Measurements from ENCODE around the gene PRPF40A.
A peak's percentile ranks its signal among the peaks of the same experiment; 100 is the strongest.
"Not testable (repeated sequence)": the region's sequence is repeated elsewhere in the genome, so short reads cannot be mapped to it uniquely, and the experiment has no call there.

The PRPF40A gene

GRCh38 chr2:152759290-152760072 lies 42.2 kb upstream of the PRPF40A start:
- Histone ChIP-seq H3K4me1 (no peaks in the 10 kb centered on the region), H3K27me3 (no peaks in the 10 kb centered on the region), H3K4me3 (ENCODE audit: low read depth, low read length) (no peak overlapping the region), H3K36me3 (no peaks in the 10 kb centered on the region), H3K9me3 (no peaks in the 10 kb centered on the region)
- TF ChIP-seq CTCF (IDR thresholded peaks at IDR 0.05; ENCODE audit: low read depth, low read length) = no peak
- DNase-seq = no peak

- peak; percentile 15 for TF ChIP-seq CTCF (IDR thresholded peaks at IDR 0.05; ENCODE audit: low read depth, low read length)
- Histone ChIP-seq H3K4me3 (ENCODE audit: low read depth, low read length) (no peak overlapping the region), H3K4me1 (no peaks in the 10 kb centered on the region), H3K27me3 (no peaks in the 10 kb centered on the region), H3K9me3 (no peaks in the 10 kb centered on the region), H3K36me3 (no peaks in the 10 kb centered on the region)
- DNase-seq = peak; percentile 25
These were observed 37.8 kb upstream of the PRPF40A start for GRCh38 chr2:152755029-152755428.

- not testable (repeated sequence) for DNase-seq; H3K4me1 ChIP-seq; H3K27me3 ChIP-seq; H3K9me3 ChIP-seq; H3K4me3 ChIP-seq (ENCODE audit: low read depth, low read length); H3K36me3 ChIP-seq
These were observed 30.5 kb upstream of the PRPF40A start for GRCh38 chr2:152747751-152748150.

- TF ChIP-seq CTCF (IDR thresholded peaks at IDR 0.05; ENCODE audit: low read depth, low read length) = peak; percentile 48
- no peaks in the 10 kb centered on the region for H3K9me3 ChIP-seq
- H3K36me3 ChIP-seq = no peaks in the 10 kb centered on the region; the same call in 1 of the 2 replicates
- no peaks in the 10 kb centered on the region for H3K27me3 ChIP-seq
- H3K4me3 ChIP-seq (ENCODE audit: low read depth, low read length) = no peak overlapping the region
- H3K4me1 ChIP-seq = no peaks in the 10 kb centered on the region
- no peak for DNase-seq
These were observed 25.7 kb upstream of the PRPF40A start for GRCh38 chr2:152743002-152743401.

GRCh38 chr2:152740743-152741328 lies 23.6 kb upstream of the PRPF40A start:
- no peaks in the 10 kb centered on the region for H3K4me1 ChIP-seq
- peak; percentile 63 for TF ChIP-seq CTCF (IDR thresholded peaks at IDR 0.05; ENCODE audit: low read depth, low read length)

GRCh38 chr2:152739705-152740104 lies 22.4 kb upstream of the PRPF40A start:
- H3K36me3 ChIP-seq; H3K4me3 ChIP-seq (ENCODE audit: low read depth, low read length); H3K27me3 ChIP-seq; H3K4me1 ChIP-seq; DNase-seq; H3K9me3 ChIP-seq: not testable (repeated sequence)

More at GRCh38 chr2:152740743-152741328, 23.6 kb upstream of the PRPF40A start:
- H3K27me3 ChIP-seq = no peaks in the 10 kb centered on the region
- H3K9me3 ChIP-seq = no peaks in the 10 kb centered on the region
- no peak for DNase-seq
- no peak overlapping the region for H3K4me3 ChIP-seq (ENCODE audit: low read depth, low read length)
- no peaks in the 10 kb centered on the region; the same call in 1 of the 2 replicates for H3K36me3 ChIP-seq

- Histone ChIP-seq H3K9me3 (no peaks in the 10 kb centered on the region), H3K4me3 (ENCODE audit: low read depth, low read length) (no peak overlapping the region), H3K36me3 (no peaks in the 10 kb centered on the region; the same call in 1 of the 2 replicates), H3K4me1 (no peaks in the 10 kb centered on the region), H3K27me3 (no peaks in the 10 kb centered on the region)
- TF ChIP-seq CTCF (IDR thresholded peaks at IDR 0.05; ENCODE audit: low read depth, low read length) = no peak
- DNase-seq = no peak
These were observed 21.2 kb upstream of the PRPF40A start for GRCh38 chr2:152738438-152738837.

- H3K27me3 ChIP-seq; H3K4me3 ChIP-seq (ENCODE audit: low read depth, low read length); DNase-seq; H3K9me3 ChIP-seq; H3K36me3 ChIP-seq; H3K4me1 ChIP-seq: not testable (repeated sequence)
These were observed 20.2 kb upstream of the PRPF40A start for GRCh38 chr2:152737509-152737908.
